ENCODE results near the gene SLC25A10.
"Not testable (repeated sequence)": the region's sequence is repeated elsewhere in the genome, so short reads cannot be mapped to it uniquely, and the experiment has no call there.

Gene SLC25A10

GRCh38 chr17:81723651-81724209 lies 11.6 kb downstream of the SLC25A10 start:
- no peak for DNase-seq

- DNase-seq: no peak
Measured at GRCh38 chr17:81725439-81725838, 13.4 kb downstream of the SLC25A10 start.

GRCh38 chr17:81726004-81726403 lies 13.9 kb downstream of the SLC25A10 start:
- DNase-seq: no peak

- no peak for DNase-seq
Measured at GRCh38 chr17:81727324-81728031, 15.4 kb downstream of the SLC25A10 start.

- peak; percentile 35 for DNase-seq
Measured at GRCh38 chr17:81733507-81734404, 21.7 kb downstream of the SLC25A10 start.

- no peak for DNase-seq
Measured at GRCh38 chr17:81734405-81735263, 22.6 kb downstream of the SLC25A10 start.

- DNase-seq: no peak
Measured at GRCh38 chr17:81735264-81736102, 23.4 kb downstream of the SLC25A10 start.

GRCh38 chr17:81737947-81738800 lies 26.1 kb downstream of the SLC25A10 start:
- no peak for DNase-seq

GRCh38 chr17:81738801-81739393 lies 26.8 kb downstream of the SLC25A10 start:
- no peak for DNase-seq

- not testable (repeated sequence) for DNase-seq
Measured at GRCh38 chr17:81739593-81739992, 27.5 kb downstream of the SLC25A10 start.

- DNase-seq: no peak
Measured at GRCh38 chr17:81740395-81740961, 28.4 kb downstream of the SLC25A10 start.

GRCh38 chr17:81741049-81741593 lies 29.0 kb downstream of the SLC25A10 start:
- no peak for DNase-seq

- DNase-seq: no peak
Measured at GRCh38 chr17:81741594-81742452, 29.7 kb downstream of the SLC25A10 start.
